Globus pallidus (tissue), 1 donor: ENCODE results near the gene ITPR2.
"Not testable (repeated sequence)": the region's sequence is repeated elsewhere in the genome, so short reads cannot be mapped to it uniquely, and the experiment has no call there.

Source experiments
- DNase-seq: peaks from one replicate; pipeline ENCODE4 v3.0.0-alpha.2; 2015; ENCODE audit warnings: low spot score

Gene ITPR2

GRCh38 chr12:26564391-26564790, 268.6 kb downstream of the ITPR2 start:
- DNase-seq = no peak

GRCh38 chr12:26563552-26563951, 269.4 kb downstream of the ITPR2 start:
- no peak for DNase-seq

DNA sequence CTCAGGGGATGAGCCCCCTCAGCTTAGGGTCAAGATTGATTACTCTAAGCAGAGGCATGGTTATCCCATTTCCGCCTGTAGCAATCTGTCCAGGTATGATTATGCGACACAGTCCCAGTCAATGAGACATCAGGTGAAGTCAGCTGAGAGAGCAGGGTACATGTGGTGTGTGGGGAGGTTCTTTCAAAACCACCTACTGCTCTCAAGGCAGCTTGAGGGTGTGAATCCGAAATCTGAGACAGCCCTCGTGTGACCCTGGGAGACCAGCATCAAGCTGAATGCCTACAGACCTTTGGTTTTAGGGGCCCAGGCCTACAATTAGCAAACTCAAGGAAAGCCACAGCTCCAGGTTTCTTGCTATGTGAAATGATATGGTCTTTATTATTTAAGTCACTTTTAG, 275.7 kb downstream of the ITPR2 start:
- DNase-seq = no peak

GRCh38 chr12:26556916-26557315, 276.1 kb downstream of the ITPR2 start:
- no peak for DNase-seq

DNA sequence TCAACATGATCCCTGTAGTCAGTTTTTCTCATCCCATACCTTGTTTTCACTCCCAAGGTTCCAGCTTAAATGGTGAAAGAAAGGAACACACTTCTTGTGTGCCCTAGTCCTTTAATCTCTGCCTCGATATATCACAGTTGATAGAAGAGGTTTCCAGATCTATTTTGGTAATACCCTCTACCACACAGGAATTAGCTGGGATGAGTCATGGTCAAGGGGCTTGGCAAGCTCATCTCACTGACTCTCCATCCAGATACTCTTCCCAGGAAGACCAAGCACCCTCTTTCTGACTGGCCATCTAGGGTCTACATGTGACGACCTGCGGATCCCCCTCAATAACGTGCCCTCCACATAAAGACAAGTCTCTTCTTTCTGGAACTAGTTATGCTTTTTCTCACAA, 277.9 kb downstream of the ITPR2 start:
- no peak for DNase-seq

GRCh38 chr12:26554332-26554731, 278.7 kb downstream of the ITPR2 start:
- no peak for DNase-seq

DNA sequence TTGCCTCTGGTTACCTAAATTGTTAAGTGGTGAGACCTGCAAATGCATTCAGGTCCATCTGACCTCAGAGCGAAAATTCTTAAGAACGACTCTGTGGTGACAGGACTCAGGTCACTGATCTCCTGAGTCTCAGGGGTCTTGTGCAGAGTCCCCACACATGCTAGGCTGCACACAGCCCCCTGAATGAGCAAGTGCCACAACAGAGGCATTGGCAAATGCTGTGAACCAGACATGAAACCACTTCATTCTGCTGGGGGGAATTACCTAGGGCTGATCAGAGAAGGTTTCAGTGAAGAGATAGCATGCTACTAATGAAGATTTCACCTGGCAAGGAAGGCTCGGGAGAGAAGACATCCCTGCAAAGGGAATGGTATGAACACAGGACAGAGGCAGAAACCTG, 281.6 kb downstream of the ITPR2 start:
- no peak for DNase-seq

DNA sequence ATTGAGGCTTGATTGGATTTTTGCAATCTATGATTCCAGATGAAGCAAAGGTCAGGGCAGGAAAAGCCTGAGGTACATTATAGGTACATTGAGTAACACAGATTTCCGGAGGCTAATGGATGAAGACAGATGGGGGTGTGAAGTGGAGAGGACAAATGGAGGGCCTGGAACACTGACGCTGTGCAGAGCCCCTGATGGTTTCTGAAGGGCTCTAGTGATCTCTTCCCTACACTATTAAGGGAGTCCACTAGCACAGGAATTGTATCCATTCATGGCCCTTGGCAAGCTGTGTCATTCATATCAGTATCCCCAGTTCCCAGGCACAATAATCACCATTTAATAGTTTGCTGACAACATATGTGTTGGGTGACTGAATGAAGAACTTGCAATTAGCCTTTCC, 284.8 kb downstream of the ITPR2 start:
- DNase-seq = no peak

DNA sequence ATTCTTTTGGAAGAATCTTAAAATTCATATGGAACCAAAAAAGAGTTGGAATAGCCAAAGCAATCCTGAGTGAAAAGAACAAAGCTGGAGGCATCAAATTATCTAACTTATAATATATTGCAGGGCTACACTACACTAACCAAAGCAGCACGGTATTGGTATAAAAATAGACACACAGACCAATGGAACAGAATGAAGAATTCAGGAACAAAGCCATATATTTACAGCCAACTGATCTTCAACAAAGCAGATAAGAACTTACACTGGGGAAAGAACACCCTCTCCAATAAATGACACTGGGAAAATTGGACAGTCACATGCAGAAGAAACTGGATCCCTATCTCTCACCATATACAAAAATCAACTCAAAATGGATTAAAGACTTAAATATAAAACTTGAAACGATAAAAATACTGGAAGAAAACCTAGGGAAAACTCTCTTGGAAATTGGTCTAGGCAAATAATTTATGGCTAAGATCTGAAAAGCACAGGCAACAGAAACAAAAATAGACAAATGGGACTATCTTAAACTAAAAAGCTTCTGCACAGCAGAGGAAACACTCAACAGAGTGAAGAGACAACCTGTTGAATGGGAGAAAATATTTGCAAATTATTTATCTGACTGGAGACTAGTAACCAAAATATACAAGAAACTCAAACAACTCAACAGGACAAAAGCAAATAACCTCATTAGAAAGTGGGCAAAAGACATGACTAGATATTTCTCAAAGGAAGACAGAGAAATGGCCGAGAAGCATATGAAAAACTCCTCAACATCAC, 286.3 kb downstream of the ITPR2 start:
- no peak for DNase-seq

- no peak for DNase-seq
Measured at GRCh38 chr12:26539131-26539530, 293.9 kb downstream of the ITPR2 start.

DNA sequence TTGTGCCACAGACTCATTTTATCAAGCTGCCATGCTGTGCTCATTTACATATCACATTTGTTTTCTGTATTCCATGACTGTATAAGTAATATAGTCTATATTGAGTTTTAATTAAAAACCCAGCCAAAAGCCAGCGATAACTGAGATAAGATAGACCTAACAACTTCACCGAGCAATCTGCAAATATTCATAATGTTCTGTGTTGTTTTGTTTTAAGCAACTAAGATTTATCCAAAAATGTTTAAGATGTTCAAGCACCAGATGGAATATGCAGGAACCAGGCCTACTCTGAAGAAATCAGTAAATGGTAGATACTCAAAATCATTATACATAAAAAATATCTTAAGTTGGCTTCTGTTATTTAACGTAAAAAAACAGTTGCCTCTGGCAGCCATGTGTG, 295.3 kb downstream of the ITPR2 start:
- no peak for DNase-seq

- DNase-seq = no peak
Measured at GRCh38 chr12:26537126-26537525, 295.9 kb downstream of the ITPR2 start.

DNA sequence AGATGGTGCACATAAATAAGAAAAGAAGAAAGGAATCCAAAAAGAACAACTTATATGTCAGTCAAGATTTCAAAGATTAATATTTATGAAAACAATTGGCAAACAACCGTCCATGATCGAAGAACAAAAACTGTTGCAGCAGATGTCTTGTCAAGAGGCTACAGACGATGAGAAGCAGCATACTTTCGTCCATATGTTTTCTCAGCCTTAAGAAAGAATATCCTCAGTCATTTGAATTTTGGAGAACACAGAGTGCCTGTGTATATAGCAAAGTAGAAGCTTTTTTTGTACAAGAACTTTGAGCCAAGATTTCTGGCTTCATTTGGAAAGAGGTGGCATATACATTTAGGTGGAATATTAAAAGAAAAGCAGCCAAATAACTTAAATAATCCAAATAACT, 297.2 kb downstream of the ITPR2 start:
- DNase-seq = no peak

DNA sequence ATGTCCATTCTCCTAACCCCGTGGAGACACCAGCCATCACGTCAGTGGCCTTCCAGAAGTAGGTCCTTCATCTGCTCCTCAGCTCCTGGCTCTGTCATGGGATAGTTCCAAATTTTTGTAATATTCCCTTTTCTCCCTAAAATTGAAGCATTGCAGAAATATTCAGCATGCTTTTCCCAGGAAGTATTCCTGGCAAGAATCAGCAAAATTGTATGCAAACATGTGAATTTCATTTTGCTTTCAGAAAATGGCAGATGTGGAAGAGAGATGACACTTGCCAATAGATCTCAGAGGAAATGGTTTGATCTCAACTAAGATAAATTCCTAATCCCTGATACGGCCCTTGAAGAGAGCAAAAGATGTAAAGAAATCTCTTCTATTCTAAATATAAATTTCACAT, 298.9 kb downstream of the ITPR2 start:
- no peak for DNase-seq

DNA sequence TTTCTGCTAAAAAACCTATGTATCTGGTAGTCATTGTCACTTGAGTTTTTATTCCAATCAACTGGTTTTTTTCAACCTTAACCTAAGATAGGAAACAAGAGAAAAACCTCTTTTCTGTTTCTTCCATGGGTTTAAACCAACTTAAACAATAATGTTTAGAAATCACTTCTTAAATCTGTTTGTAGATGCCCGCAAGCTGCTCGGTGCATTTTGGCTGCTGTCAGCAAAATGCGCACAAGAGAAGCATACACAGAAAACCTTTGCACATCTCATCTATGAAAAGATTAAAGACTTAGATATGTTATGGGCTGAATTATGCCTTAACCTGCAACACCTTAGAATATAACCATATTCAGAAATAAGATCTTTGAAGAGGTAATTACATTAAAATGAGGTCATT, 299.8 kb downstream of the ITPR2 start:
- no peak for DNase-seq

GRCh38 chr12:26530461-26530860, 302.5 kb downstream of the ITPR2 start:
- DNase-seq = no peak

DNA sequence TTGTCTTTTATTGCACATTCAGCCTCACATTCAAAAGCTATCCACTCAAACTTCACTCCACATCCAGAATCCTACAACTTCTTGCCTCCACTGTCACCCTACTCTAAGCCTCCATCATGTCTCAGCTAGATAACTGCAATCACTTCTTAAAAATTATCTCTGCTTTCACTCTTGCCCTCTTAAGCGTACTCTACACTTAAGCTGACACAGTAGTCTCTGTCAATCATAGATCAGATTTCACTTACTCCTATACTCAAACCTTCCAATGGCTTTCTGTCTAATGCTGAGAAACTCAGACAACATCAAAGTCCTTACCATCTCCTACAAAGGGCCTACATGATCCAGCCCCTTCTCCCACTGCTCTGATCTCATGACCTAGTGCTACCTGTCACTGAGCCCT, 304.1 kb downstream of the ITPR2 start:
- DNase-seq = no peak

DNA sequence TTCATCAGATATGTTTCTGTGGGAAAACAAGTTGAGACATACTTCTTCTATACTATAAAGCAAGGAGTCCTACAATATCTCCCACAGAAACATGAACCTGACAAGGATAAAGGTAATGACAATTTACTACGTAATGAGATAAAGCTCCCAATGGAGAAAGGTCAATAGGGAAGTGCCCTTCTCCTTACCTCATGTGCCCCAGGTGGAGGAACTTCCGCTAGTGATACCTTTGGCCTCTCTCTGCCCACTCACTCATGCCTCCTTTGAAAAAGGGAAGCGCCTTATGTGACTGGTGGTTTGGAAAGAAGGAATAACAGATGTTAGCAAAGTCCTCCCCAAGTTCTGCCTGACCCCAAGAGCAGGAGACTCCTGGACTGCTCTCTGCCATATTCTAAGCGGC, 305.3 kb downstream of the ITPR2 start:
- DNase-seq = no peak

DNA sequence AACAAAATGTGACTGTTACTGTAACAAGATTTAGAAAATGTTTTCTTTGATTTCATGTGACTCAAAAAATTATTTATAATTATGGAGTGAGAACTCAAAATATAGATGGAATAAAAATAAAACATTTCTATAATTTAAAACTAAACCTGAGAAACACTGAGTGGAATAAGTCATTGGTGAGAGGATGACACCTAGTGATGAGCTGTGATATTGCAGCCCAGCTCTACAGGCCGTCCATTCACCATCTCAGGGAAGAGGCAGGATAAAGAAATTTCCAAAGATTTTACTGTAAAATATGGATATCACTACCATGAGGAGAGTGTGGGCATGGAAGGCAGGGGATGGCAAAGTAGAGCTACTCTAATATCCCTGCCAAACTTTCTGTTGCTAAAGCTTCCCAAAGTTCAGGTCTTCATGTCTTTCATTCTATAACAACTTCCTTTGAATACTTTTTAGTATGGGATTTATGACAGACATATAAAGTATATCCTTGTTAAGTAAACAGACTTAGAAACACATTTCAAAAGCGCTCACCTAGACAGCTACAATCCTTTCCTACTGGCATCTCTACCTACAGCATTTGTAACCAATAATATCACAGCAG, 308.0 kb downstream of the ITPR2 start:
- DNase-seq = no peak

DNA sequence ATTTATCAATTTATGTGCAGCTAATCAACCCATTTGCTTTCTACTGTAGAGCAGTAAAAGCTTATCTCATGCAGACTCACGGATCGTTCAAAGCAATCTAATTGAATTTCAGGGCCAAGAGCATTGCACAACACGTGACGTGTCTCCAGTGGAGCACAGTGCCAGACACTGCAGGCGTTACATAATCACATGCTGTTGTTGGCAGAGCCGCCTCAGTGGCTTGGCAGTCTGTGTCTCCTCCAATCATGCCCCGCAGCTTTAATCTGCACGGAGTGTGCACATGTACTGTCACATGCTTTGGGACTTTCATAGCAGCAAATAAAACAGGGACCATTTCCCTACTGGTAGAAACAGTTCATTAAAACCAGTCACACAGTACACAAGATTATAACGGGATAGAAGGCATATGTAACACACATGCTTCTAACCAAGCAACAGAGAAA, 309.3 kb downstream of the ITPR2 start:
- DNase-seq = peak; percentile 94

DNA sequence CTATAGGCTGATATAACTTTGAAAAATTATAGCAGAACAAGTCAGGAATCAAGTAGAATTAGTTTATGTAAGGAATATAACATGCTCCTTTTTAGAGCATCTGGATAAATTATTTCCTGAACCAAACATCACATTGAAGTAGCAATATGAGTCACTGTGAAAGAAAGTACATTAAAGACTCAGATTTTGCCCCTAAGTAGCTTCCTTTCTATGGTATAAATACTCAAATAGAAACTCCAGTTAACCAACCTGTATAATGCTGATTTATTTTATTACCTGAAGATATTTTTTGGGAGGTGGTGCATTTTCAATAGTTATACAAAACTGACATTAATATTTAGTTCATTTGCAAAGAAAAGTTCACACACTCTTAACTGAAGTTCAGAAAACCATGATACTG, 312.1 kb downstream of the ITPR2 start:
- DNase-seq = no peak

GRCh38 chr12:26520109-26520508, 312.9 kb downstream of the ITPR2 start:
- DNase-seq = no peak

DNA sequence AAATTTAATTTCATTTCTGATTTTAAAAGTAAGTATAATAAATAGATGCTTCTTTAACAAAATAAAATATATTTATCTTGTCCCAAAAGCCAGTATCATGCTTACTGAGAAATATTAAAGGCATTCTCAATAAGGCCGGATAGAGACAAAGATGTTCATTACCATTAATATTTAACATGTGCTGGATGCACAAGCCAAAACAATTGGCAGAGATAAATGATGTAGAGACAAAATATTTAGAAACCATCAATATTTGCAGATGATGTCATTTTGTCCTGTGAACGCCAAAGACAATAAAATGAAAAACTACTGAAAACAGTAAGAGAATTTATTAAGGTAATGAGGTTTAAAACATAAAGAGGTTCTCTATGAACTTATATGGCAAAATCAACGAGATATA, 313.5 kb downstream of the ITPR2 start:
- no peak for DNase-seq

DNA sequence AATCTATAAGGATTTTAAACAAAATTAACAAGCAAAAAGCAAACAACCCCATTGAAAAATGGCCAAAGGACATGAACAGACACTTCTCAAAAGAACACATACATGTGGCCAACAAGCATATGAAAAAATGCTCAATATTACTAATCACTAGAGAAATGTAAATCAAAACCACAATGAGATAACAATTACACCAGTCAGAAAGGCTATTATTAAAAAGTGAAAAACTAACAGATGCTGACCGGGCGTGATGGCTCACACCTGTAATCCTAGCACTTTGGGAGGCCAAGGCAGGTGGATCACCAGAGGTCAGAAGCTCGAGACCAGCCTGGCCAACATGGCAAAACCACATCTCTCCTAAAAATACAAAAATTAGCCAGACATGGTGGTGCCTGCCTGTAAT, 315.7 kb downstream of the ITPR2 start:
- DNase-seq = not testable (repeated sequence)
